CD14-positive monocyte (primary cell): ENCODE measurements around the gene MIA2. TPM values are rescaled to one million over a fixed set of nuclear protein-coding genes. Genes with fewer than 3 reads are reported as not detected.
"Not testable (repeated sequence)": the region's sequence is repeated elsewhere in the genome, so short reads cannot be mapped to it uniquely, and the experiment has no call there.

Source experiments
- DNase-seq, 3 donors: peaks; one replicate each; pipeline ENCODE4 v3.0.0-alpha.2; 2011 to 2022
- H2AFZ ChIP-seq: 2 replicates; pipeline ENCODE4 v1.6.0; 2012; ENCODE audit warnings: mild to moderate bottlenecking, low read depth, low read length, inconsistent platforms; ENCODE audit not compliant: insufficient read depth, poor library complexity, severe bottlenecking
- H3K27ac ChIP-seq, 2 donors: 1 replicate in 1 of 2; 2 replicates in 1 of 2; pipeline ENCODE4 v1.5.1; 2012 to 2013; ENCODE audit warnings: low read length in 2 of 2, control low read depth in 1 of 2, inconsistent platforms in 1 of 2, low read depth in 1 of 2, mild to moderate bottlenecking in 1 of 2
- H3K27me3 ChIP-seq, 2 donors: one replicate each; pipeline versions ENCODE4 v1.6.0 to v1.6.1; 2011 to 2013; ENCODE audit warnings: low read length in 2 of 2; ENCODE audit not compliant: control insufficient read depth in 2 of 2, insufficient read depth in 2 of 2
- H3K36me3 ChIP-seq, 2 donors: replicated peaks in 1 of 2; 1 replicate in 1 of 2; 2 replicates in 1 of 2; pipeline versions ENCODE4 v1.5.1 to v1.6.1; 2012 to 2013; ENCODE audit warnings: low read length in 2 of 2, control low read depth in 1 of 2, inconsistent platforms in 1 of 2, mild to moderate bottlenecking in 1 of 2; ENCODE audit not compliant: insufficient read depth in 2 of 2, control insufficient read depth in 1 of 2
- H3K4me1 ChIP-seq, 2 donors: 1 replicate in 1 of 2; 2 replicates in 1 of 2; pipeline versions ENCODE4 v1.5.1 to v1.6.1; 2012 to 2013; ENCODE audit warnings: low read length in 2 of 2, control low read depth in 1 of 2, inconsistent platforms in 1 of 2, mild to moderate bottlenecking in 1 of 2, moderate library complexity in 1 of 2; ENCODE audit not compliant: insufficient read depth in 2 of 2, control insufficient read depth in 1 of 2
- H3K4me2 ChIP-seq: replicated peaks from 2 replicates; pipeline ENCODE3; 2012; ENCODE audit warnings: low read length, moderate library complexity, mild to moderate bottlenecking; ENCODE audit not compliant: poor library complexity, severe bottlenecking; ENCODE audit errors: extremely low read depth
- H3K4me3 ChIP-seq, 3 experiments: fragments of 200-600 bp in 1 of 3; sonication (generic) in 1 of 3; replicated peaks in 1 of 3; 1 replicate in 2 of 3; 2 replicates in 1 of 3; pipeline ENCODE4 v1.5.1; 2011 to 2013; ENCODE audit warnings: low read length in 3 of 3, mild to moderate bottlenecking in 3 of 3, control low read depth in 2 of 3, low read depth in 2 of 3, inconsistent platforms in 1 of 3, moderate library complexity in 1 of 3
- H3K79me2 ChIP-seq: 2 replicates; pipeline ENCODE4 v1.6.0; 2012; ENCODE audit warnings: mild to moderate bottlenecking, control low read depth, inconsistent platforms, low read length, moderate library complexity; ENCODE audit not compliant: insufficient read depth
- H3K9ac ChIP-seq: 2 replicates; pipeline ENCODE4 v1.6.0; 2017; ENCODE audit warnings: low read length, mild to moderate bottlenecking; ENCODE audit not compliant: insufficient read depth, poor library complexity, severe bottlenecking
- H3K9me3 ChIP-seq, 2 donors: replicated peaks in 1 of 2; 1 replicate in 1 of 2; 2 replicates in 1 of 2; pipeline versions ENCODE4 v1.5.1 to v1.6.1; 2012 to 2013; ENCODE audit warnings: low read length in 2 of 2, control low read depth in 1 of 2; ENCODE audit not compliant: control insufficient read depth in 1 of 2, insufficient read depth in 1 of 2
- H4K20me1 ChIP-seq: 2 replicates; pipeline ENCODE4 v1.6.0; 2012; ENCODE audit warnings: mild to moderate bottlenecking, low read length, control low read depth, moderate library complexity; ENCODE audit not compliant: insufficient read depth
- H3K27ac Mint-ChIP-seq, 7 donors: one replicate each; pipeline ENCODE4 v1.8.0; 2020; ENCODE audit warnings: mild to moderate bottlenecking in 7 of 7, mixed read lengths in 7 of 7, moderate library complexity in 6 of 7, inconsistent platforms in 2 of 7
- H3K27me3 Mint-ChIP-seq, 3 donors: one replicate each; pipeline ENCODE4 v1.8.0; 2021 to 2022; ENCODE audit warnings: low read depth in 3 of 3, mild to moderate bottlenecking in 3 of 3, mixed read lengths in 3 of 3, moderate library complexity in 3 of 3, inconsistent platforms in 1 of 3
- H3K36me3 Mint-ChIP-seq, 2 donors: one replicate each; pipeline ENCODE4 v1.8.0; 2020; ENCODE audit warnings: mixed read lengths in 2 of 2, inconsistent platforms in 1 of 2, mild to moderate bottlenecking in 1 of 2
- H3K4me1 Mint-ChIP-seq: one replicate; pipeline ENCODE4 v1.8.0; 2020; ENCODE audit warnings: mild to moderate bottlenecking, mixed read lengths
- H3K4me3 Mint-ChIP-seq, 2 donors: one replicate each; pipeline ENCODE4 v1.8.0; 2020; ENCODE audit warnings: mild to moderate bottlenecking in 2 of 2, mixed read lengths in 2 of 2, moderate library complexity in 1 of 2
- H3K9me3 Mint-ChIP-seq, 7 donors: one replicate each; pipeline ENCODE4 v1.8.0; 2020 to 2022; ENCODE audit warnings: mixed read lengths in 7 of 7, mild to moderate bottlenecking in 6 of 7, moderate library complexity in 6 of 7, inconsistent platforms in 2 of 7
- WGBS: methylation state at CpG from one replicate; pipeline ENCODE4 v1.1.5; 2013; ENCODE audit warnings: missing lambda C conversion rate; ENCODE audit not compliant: insufficient coverage; 5-methylcytosine and 5-hydroxymethylcytosine counted together
- intact Hi-C, 2 donors: fragments of 100-400 bp; cut with micrococcal nuclease; formaldehyde crosslinking; loops; one replicate each; pipeline versions ENCODE4 v1.15.0 to v1.15.1; 2023
- polyA plus RNA-seq, 3 donors: library from polyadenylated mRNA; depleted of rRNA in 1 of 3; unstranded in 2 of 3; stranded (reverse) in 1 of 3; fragments of 300-500 nt in 2 of 3; fragments of >200 nt in 1 of 3; fragmentation: Illumina TruSeq in 2 of 3; gene quantifications; 1 replicate in 2 of 3; 2 replicates in 1 of 3; pipeline ENCODE4 v1.2.3, GENCODE V29; 2012 to 2021
- TF ChIP-seq, protein P1 (sequence below): fragments of 200-600 bp; IDR thresholded peaks from one replicate; pipeline ENCODE4 v1.8.0; 2022; ENCODE audit warnings: antibody characterized with exemption, mild to moderate bottlenecking

Gene MIA2
- polyA plus RNA-seq, 3 donors, result 19.1 to 24.6 (median 20.0) TPM

DNA sequence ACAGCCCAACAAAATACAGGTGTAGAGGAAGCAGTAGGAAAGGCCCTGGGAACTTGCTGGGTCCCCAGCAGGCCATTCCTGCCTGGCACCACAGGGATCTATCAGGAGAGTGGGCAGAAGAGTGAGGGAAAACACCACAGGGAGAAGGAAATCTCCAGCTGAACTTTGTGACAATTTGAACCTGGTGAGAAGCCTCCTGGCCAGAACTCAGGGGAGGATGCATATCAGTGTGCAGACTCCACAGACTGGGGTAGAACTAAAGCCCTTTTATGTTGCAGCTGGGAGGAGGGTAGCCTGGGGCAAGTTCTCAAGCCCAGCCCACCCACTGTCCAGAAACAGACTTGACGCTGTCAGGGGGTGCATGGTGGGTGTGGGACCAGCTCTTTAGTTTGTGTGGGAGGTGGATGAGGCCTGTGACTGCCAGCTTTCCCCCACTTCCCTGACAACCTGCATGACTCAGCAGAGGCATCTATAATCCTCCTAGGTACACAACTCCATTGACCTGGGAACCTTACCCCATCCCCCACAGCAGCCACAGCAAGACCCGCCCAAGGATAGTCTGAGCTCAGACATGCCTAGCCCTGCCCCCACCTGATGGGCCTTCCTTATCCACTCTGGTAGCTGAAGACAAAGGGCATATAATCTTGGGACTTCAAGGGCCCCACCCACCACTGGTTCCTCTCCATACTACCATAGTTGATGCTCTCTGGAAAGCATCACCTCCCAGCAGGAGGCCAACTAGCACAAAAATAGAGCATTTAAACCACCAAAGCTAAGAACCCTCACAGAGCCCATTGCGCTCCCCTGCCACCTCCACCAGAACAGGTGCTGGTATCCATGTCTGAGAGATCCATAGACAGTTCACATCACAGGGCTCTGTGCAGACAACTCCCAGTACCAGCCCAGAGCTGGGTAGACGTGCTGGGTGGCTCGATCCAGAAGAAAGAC is 29.8 kb upstream of the MIA2 start:
- no peak overlapping the region for H3K27ac ChIP-seq
- H3K27me3 ChIP-seq, result no peaks in the 10 kb centered on the region
- 100% methylated on average over 4 of the region's 5 CpGs for WGBS
- H2AFZ ChIP-seq, result no peak overlapping the region
- H3K4me1 ChIP-seq, result no peaks in the 10 kb centered on the region
- no peak overlapping the region for H3K4me2 ChIP-seq
- Mint-ChIP-seq H3K9me3 (peaks cover 0 to 1% (median 0%) of the 10 kb centered on the region in 7 donors), H3K36me3 (no peaks in the 10 kb centered on the region), H3K4me3 (no peak overlapping the region), H3K27me3 (no peaks in the 10 kb centered on the region), H3K27ac (peak overlapping the region in 1 of 7 donors; percentile 31), H3K4me1 (peaks cover 3% of the 10 kb centered on the region)
- H3K4me3 ChIP-seq, result no peak overlapping the region
- DNase-seq, result no peak
- no peaks in the 10 kb centered on the region for H4K20me1 ChIP-seq
- intact Hi-C loops, result no loop called here
- TF ChIP-seq, protein P1, sequence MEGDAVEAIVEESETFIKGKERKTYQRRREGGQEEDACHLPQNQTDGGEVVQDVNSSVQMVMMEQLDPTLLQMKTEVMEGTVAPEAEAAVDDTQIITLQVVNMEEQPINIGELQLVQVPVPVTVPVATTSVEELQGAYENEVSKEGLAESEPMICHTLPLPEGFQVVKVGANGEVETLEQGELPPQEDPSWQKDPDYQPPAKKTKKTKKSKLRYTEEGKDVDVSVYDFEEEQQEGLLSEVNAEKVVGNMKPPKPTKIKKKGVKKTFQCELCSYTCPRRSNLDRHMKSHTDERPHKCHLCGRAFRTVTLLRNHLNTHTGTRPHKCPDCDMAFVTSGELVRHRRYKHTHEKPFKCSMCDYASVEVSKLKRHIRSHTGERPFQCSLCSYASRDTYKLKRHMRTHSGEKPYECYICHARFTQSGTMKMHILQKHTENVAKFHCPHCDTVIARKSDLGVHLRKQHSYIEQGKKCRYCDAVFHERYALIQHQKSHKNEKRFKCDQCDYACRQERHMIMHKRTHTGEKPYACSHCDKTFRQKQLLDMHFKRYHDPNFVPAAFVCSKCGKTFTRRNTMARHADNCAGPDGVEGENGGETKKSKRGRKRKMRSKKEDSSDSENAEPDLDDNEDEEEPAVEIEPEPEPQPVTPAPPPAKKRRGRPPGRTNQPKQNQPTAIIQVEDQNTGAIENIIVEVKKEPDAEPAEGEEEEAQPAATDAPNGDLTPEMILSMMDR, result no peak
- no peaks in the 10 kb centered on the region for H3K36me3 ChIP-seq
- no peak overlapping the region for H3K9ac ChIP-seq
- no peaks in the 10 kb centered on the region for H3K9me3 ChIP-seq
- H3K79me2 ChIP-seq, result no peaks in the 10 kb centered on the region

DNA sequence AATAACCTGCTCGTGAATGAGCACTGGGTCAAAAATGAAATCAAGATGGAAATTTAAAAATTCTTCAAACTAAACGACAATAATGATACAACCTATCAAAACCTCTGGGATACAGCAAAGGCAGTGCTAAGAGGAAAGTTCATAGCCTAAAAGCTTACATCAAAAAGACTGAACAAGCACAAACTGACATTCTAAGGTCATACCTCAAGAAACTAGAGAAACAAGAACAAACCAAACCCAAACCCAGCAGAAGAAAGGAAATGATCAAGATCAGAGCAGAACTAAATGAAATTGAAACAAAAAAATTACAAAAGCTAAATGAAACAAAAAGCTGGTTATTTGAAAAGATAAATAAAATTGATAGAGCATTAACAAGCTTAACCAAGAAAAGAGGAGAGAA is 26.3 kb upstream of the MIA2 start:
- intact Hi-C loops, H3K27ac ChIP-seq, H3K4me1 ChIP-seq, DNase-seq, H3K9me3 Mint-ChIP-seq, H3K4me3 ChIP-seq, H3K9ac ChIP-seq, H3K27me3 ChIP-seq, H3K9me3 ChIP-seq, H3K79me2 ChIP-seq, H4K20me1 ChIP-seq, H3K4me2 ChIP-seq, H3K4me1 Mint-ChIP-seq, H3K27me3 Mint-ChIP-seq, H3K4me3 Mint-ChIP-seq, H3K36me3 Mint-ChIP-seq, H2AFZ ChIP-seq, H3K36me3 ChIP-seq, H3K27ac Mint-ChIP-seq: not testable (repeated sequence)
- 80% methylated on average over 2 of the region's 2 CpGs for WGBS
